Left lung (tissue), 10 donors: ENCODE results near the gene NFIC. TPM values are rescaled to one million over a fixed set of nuclear protein-coding genes. Genes with fewer than 3 reads are reported as not detected.
"Not testable (repeated sequence)": the region's sequence is repeated elsewhere in the genome, so short reads cannot be mapped to it uniquely, and the experiment has no call there.

Experiments
- ATAC-seq: fragments of 200-7000 bp; cut with Tn5 transposase; one replicate; pipeline ENCODE4 v1.9.1; 2020; ENCODE audit warnings: moderate library complexity
- DNase-seq, 4 donors: peaks; one replicate each; pipeline ENCODE4 v3.0.0-alpha.2; 2013 to 2020
- H3K27ac ChIP-seq, 2 donors: fragments of 200-600 bp; sonication (generic) in 1 of 2; one replicate each; pipeline versions ENCODE4 v1.5.0 to v1.8.0; 2020 to 2021
- H3K27me3 ChIP-seq, 2 donors: fragments of 200-600 bp; sonication (generic) in 1 of 2; one replicate each; pipeline versions ENCODE4 v1.5.0 to v1.8.0; 2020 to 2021
- H3K36me3 ChIP-seq, 2 donors: fragments of 200-600 bp; sonication (generic) in 1 of 2; one replicate each; pipeline versions ENCODE4 v1.5.0 to v1.8.0; 2020 to 2021
- H3K4me1 ChIP-seq, 2 donors: fragments of 200-600 bp; one replicate each; pipeline ENCODE4 v1.8.0; 2021
- H3K4me3 ChIP-seq, 2 donors: fragments of 200-600 bp; sonication (generic) in 1 of 2; one replicate each; pipeline versions ENCODE4 v1.5.0 to v1.8.0; 2020 to 2021; ENCODE audit warnings: mild to moderate bottlenecking in 1 of 2
- H3K9me3 ChIP-seq, 2 donors: fragments of 200-600 bp; sonication (generic) in 1 of 2; one replicate each; pipeline versions ENCODE4 v1.5.0 to v1.8.0; 2020 to 2021
- intact Hi-C, 2 donors: fragments of 100-400 bp; cut with DNase I; formaldehyde crosslinking; loops; one replicate each; pipeline versions ENCODE4 v1.11.2 to v1.14.2; 2022
- polyA plus RNA-seq, 6 donors: library from polyadenylated mRNA; unstranded; fragments of 120-200 nt; gene quantifications; one replicate each; pipeline ENCODE4 v1.2.1, GENCODE V29; 2013; ENCODE audit not compliant: insufficient read length in 6 of 6
- total RNA-seq, 2 donors: library from RNA; stranded (reverse); fragmentation: NEBNext Ultra II Directional; extraction: Animal tissue kit (Norgen Biotek cat#: 25700); gene quantifications; one replicate each; pipeline ENCODE4 v1.2.1, GENCODE V29; 2021
- TF ChIP-seq, protein P1 (sequence below), 2 donors: fragments of 200-600 bp; sonication (generic) in 1 of 2; IDR thresholded peaks; one replicate each; pipeline versions ENCODE4 v1.5.0 to v1.8.0; 2021; ENCODE audit warnings: antibody characterized with exemption in 2 of 2
- donor health status: DM: no; HTN: yes; CAD: no.
- donor health status: DM: no; HTN: no; CAD: no.

The NFIC gene
- total and polyA plus RNA-seq, 8 donors, result 37.2 to 163 (median 55.7) TPM

DNA sequence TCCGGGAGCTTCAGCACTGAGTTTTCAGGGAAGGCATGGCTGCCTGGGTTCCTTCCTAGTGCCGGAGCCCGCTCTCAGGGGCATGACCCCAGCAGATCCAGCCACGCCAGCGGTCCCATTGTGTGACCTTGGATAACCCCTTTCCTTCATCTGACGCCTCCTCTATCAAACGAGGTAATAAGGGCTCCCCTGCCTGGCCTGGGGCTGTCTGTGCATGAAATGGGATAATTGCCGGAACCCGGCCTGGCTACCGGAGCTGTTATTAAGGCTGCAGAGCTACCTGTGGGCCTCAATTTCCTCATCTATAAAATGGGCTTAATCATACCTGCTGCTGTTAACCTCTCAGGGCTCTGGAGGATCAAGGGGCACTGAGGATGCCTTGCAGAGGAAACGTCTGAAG lies 18.3 kb upstream of the NFIC start:
- H3K9me3 ChIP-seq, result no peaks in the 10 kb centered on the region
- no peaks in the 10 kb centered on the region for H3K36me3 ChIP-seq
- ATAC-seq (no peak), DNase-seq (peak in 1 of 4 donors; percentile 65)
- H3K4me3 ChIP-seq, result no peak overlapping the region
- TF ChIP-seq, protein P1, sequence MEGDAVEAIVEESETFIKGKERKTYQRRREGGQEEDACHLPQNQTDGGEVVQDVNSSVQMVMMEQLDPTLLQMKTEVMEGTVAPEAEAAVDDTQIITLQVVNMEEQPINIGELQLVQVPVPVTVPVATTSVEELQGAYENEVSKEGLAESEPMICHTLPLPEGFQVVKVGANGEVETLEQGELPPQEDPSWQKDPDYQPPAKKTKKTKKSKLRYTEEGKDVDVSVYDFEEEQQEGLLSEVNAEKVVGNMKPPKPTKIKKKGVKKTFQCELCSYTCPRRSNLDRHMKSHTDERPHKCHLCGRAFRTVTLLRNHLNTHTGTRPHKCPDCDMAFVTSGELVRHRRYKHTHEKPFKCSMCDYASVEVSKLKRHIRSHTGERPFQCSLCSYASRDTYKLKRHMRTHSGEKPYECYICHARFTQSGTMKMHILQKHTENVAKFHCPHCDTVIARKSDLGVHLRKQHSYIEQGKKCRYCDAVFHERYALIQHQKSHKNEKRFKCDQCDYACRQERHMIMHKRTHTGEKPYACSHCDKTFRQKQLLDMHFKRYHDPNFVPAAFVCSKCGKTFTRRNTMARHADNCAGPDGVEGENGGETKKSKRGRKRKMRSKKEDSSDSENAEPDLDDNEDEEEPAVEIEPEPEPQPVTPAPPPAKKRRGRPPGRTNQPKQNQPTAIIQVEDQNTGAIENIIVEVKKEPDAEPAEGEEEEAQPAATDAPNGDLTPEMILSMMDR (IDR thresholded peaks at IDR 0.05), result no peak
- intact Hi-C loops, result loop anchor here in 1 of 2 donors (10.0 kb wide), 1 partner anchor 77 kb away; no protein-coding TSS in a partner anchor
- no peak overlapping the region for H3K27ac ChIP-seq
- H3K27me3 ChIP-seq, result no peaks in the 10 kb centered on the region
- H3K4me1 ChIP-seq, result peaks cover 16 to 29% of the 10 kb centered on the region in 2 donors

DNA sequence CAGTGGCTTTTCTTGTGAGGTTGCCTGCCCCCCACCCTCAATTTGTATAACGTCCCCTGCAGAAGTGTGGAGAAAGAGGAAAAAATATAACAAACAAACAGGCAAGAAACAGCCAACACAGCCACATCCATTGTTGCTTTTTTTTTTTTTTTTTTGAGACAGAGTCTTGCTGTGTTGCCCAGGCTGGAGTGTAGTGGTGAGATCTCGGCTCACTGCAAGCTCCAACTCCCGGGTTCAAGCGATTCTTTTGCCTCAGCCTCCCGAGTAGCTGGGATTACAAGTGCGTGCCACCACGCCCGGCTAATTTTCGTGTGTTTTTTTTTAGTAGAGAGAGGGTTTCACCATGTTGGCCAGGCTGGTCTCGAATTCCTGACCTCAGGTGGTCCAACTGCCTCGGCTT lies 17.9 kb upstream of the NFIC start:
- not testable (repeated sequence) for H3K27ac ChIP-seq, H3K36me3 ChIP-seq, H3K9me3 ChIP-seq, ATAC-seq, H3K27me3 ChIP-seq, H3K4me3 ChIP-seq
- intact Hi-C loops, result loop anchor here in 1 of 2 donors (10.0 kb wide), 1 partner anchor 76 kb away; no protein-coding TSS in a partner anchor
- peak in 1 of 4 donors; percentile 16 for DNase-seq
- peaks cover 12 to 25% of the 10 kb centered on the region in 2 donors for H3K4me1 ChIP-seq

DNA sequence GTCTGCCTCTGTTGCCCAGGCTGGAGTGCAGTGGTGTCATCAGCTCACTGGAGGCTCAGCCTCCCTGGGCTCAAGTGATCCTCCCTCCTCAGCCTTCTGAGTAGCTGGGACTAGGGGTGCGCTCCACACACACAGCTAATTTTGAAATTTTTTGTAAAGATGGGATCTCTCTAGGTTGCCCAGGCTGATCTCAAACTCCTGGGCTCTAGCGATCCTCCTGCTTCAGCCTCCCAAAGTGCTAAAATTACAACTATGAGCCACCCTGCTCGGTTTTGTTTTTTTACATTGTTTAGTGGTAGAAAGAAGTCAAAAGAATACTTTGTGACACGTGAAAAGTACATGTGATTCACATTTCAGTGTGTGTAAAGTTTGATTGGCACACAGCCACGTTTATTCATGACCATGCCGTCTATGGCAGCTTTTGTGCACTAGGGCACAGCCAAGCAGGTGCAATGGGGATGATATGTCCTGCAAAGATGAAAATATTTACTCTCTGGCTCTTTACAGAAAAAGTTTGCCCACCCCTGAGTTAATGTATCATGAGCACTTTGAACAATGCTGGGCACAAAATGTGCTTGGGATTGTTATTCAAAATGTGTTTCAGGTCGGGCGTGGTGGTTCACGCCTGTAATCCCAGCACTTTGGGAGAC lies 16.2 kb upstream of the NFIC start:
- no peaks in the 10 kb centered on the region for H3K9me3 ChIP-seq
- DNase-seq (no peak), ATAC-seq (peak; percentile 13)
- H3K4me3 ChIP-seq, result no peak overlapping the region
- H3K27me3 ChIP-seq, result no peaks in the 10 kb centered on the region
- no peaks in the 10 kb centered on the region for H3K36me3 ChIP-seq
- intact Hi-C loops, result no loop called here
- peaks cover 7 to 14% of the 10 kb centered on the region in 2 donors for H3K4me1 ChIP-seq
- TF ChIP-seq, protein P1 (IDR thresholded peaks at IDR 0.05), result no peak
- H3K27ac ChIP-seq, result no peak overlapping the region

DNA sequence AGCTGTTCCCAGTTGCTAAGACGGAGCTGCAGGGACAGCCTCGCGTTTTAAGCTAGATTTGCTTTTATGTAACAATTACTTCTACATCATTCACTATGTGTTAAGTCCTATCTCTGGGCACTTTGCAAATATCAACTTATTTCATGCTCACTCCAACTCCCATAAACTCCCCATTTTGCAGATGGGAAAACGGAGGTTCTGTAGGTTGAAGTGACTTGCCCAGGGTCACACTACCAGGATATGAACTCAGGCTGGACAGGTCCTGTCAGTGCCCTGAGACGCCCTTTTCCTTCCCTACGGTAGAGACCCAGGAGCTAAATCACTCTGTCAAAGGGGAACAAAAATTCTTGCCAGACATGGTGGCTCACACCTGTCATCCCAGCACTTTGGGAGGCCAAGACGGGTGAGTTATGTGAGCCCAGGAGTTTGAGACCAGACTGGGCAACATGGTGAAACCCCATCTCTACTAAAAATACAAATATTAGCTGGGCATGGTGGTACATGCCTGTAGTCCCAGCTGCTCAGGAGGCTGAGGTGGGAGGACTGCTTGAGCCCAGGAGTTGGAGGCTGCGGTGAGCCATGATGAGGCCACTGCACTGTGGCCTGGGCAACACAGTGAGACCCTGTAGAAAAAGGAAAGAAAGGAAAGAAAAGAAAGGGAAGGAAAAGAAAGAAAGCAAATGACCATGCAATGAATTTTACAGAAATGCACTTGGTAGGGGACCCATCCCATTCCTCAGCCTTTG lies 14.5 kb upstream of the NFIC start:
- no peak overlapping the region for H3K27ac ChIP-seq
- intact Hi-C loops, result no loop called here
- peaks cover 2 to 4% of the 10 kb centered on the region in 2 donors for H3K4me1 ChIP-seq
- ATAC-seq, result no peak
- TF ChIP-seq, protein P1 (IDR thresholded peaks at IDR 0.05), result no peak
- H3K27me3 ChIP-seq, result no peaks in the 10 kb centered on the region
- no peaks in the 10 kb centered on the region for H3K36me3 ChIP-seq
- H3K9me3 ChIP-seq, result no peaks in the 10 kb centered on the region
- DNase-seq, result peak in 1 of 4 donors; percentile 24
- no peak overlapping the region for H3K4me3 ChIP-seq

DNA sequence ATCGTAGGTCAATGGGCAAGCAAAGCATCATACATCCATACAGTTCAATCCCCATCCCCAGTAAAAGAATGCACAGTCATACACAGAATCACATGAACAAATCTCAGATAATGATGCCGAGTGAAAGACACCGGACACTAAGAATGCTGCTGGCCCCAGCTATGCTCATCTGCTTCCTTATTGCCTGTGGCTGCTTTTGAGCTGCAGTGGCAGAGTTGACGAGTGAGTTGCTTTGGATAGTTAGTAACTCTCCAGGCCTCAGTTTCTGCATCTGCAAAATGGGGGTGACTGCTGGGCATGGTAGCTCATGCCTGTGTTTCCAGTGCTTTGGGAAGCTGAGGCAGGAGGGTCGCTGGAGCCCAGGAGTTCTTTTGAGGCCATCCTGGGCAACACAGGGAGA lies 12.9 kb upstream of the NFIC start:
- no peak overlapping the region for H3K27ac ChIP-seq
- peaks cover under 1 to 9% of the 10 kb centered on the region in 2 donors for H3K4me1 ChIP-seq
- intact Hi-C loops, result no loop called here

More for the DNA sequence above, 12.9 kb upstream of the NFIC start:
- Histone ChIP-seq H3K9me3 (no peaks in the 10 kb centered on the region), H3K27me3 (peaks cover 0 to 6% of the 10 kb centered on the region in 2 donors), H3K4me3 (no peak overlapping the region), H3K36me3 (no peaks in the 10 kb centered on the region)
- ATAC-seq (no peak), DNase-seq (peak in 1 of 4 donors; percentile 5)
- TF ChIP-seq, protein P1 (IDR thresholded peaks at IDR 0.05), result no peak
